Mesendoderm (in vitro differentiated cells): ENCODE measurements around the gene ZNF333.
"Not testable (repeated sequence)": the region's sequence is repeated elsewhere in the genome, so short reads cannot be mapped to it uniquely, and the experiment has no call there.

Source experiments
- DNase-seq: peaks from one replicate; pipeline ENCODE4 v3.0.0; 2013
- H2AK5ac ChIP-seq: 2 replicates; pipeline ENCODE4 v1.6.1; 2013; ENCODE audit warnings: low read length, inconsistent platforms
- H2BK120ac ChIP-seq: 2 replicates; pipeline ENCODE4 v1.6.1; 2013; ENCODE audit warnings: low read depth, mild to moderate bottlenecking, low read length, moderate library complexity, mixed read lengths
- H2BK15ac ChIP-seq: replicated peaks from 2 replicates; pipeline ENCODE4 v1.6.1; 2013; ENCODE audit warnings: low read depth, mild to moderate bottlenecking, moderate library complexity
- H2BK5ac ChIP-seq: 2 replicates; pipeline ENCODE4 v1.6.1; 2013; ENCODE audit warnings: low read length, inconsistent platforms
- H3K18ac ChIP-seq: 2 replicates; pipeline ENCODE4 v1.6.1; 2013; ENCODE audit warnings: mild to moderate bottlenecking, low read length, mixed read lengths
- H3K23ac ChIP-seq: one replicate; pipeline ENCODE4 v1.6.1; 2013; ENCODE audit warnings: low read length
- H3K27ac ChIP-seq: 2 replicates; pipeline ENCODE4 v1.5.1; 2013; ENCODE audit warnings: low read depth, mild to moderate bottlenecking, inconsistent platforms, low read length, moderate library complexity
- H3K27me3 ChIP-seq: 2 replicates; pipeline ENCODE4 v1.6.1; 2013; ENCODE audit warnings: low read length, control low read depth, mild to moderate bottlenecking, inconsistent platforms; ENCODE audit not compliant: insufficient read depth, poor library complexity
- H3K36me3 ChIP-seq: 2 replicates; pipeline ENCODE4 v1.6.1; 2013; ENCODE audit warnings: low read length, inconsistent platforms; ENCODE audit not compliant: control insufficient read depth, insufficient read depth
- H3K4ac ChIP-seq: one replicate; pipeline ENCODE4 v1.6.1; 2013; ENCODE audit warnings: low read depth, mild to moderate bottlenecking, low read length, moderate library complexity
- H3K4me1 ChIP-seq: 2 replicates; pipeline ENCODE4 v1.6.1; 2013; ENCODE audit warnings: low read depth, low read length, inconsistent platforms; ENCODE audit not compliant: control insufficient read depth
- H3K4me2 ChIP-seq: 2 replicates; pipeline ENCODE4 v1.6.1; 2013; ENCODE audit warnings: low read length
- H3K4me3 ChIP-seq: 2 replicates; pipeline ENCODE4 v1.5.1; 2013; ENCODE audit warnings: mild to moderate bottlenecking, low read length
- H3K56ac ChIP-seq: one replicate; pipeline ENCODE4 v1.6.1; 2013; ENCODE audit warnings: low read length
- H3K79me1 ChIP-seq: 2 replicates; pipeline ENCODE4 v1.6.1; 2013; ENCODE audit warnings: low read length, inconsistent platforms
- H3K79me2 ChIP-seq: 2 replicates; pipeline ENCODE4 v1.6.1; 2013; ENCODE audit warnings: mild to moderate bottlenecking, low read length; ENCODE audit not compliant: control insufficient read depth, insufficient read depth
- H3K9ac ChIP-seq: 2 replicates; pipeline ENCODE4 v1.6.1; 2013; ENCODE audit warnings: low read length, inconsistent platforms
- H4K5ac ChIP-seq: one replicate; pipeline ENCODE4 v1.6.1; 2013; ENCODE audit warnings: low read length
- H4K8ac ChIP-seq: one replicate; pipeline ENCODE4 v1.6.1; 2013; ENCODE audit warnings: low read depth, mild to moderate bottlenecking, control low read depth, low read length, moderate library complexity
- WGBS: extraction: QIAGEN DNeasy Blood & Tissue Kit; methylation state at CpG from one replicate; pipeline ENCODE4 v1.1.7; 2013; ENCODE audit warnings: low lambda C conversion rate, missing lambda C conversion rate; ENCODE audit not compliant: insufficient coverage; ENCODE audit errors: extremely low coverage; 5-methylcytosine and 5-hydroxymethylcytosine counted together

The ZNF333 gene

GRCh38 chr19:14770136-14770535, 80.3 kb downstream of the ZNF333 start:
- Histone ChIP-seq H3K79me2 (no peaks in the 10 kb centered on the region), H3K27ac (no peak overlapping the region), H3K4me1 (no peaks in the 10 kb centered on the region), H3K4ac (no peak overlapping the region), H4K8ac (no peak overlapping the region), H3K9ac (no peak overlapping the region), H3K56ac (no peak overlapping the region), H2BK15ac (no peak overlapping the region), H3K36me3 (no peaks in the 10 kb centered on the region), H3K18ac (no peak overlapping the region), H3K79me1 (no peaks in the 10 kb centered on the region), H3K27me3 (no peaks in the 10 kb centered on the region), H3K4me2 (no peak overlapping the region), H3K23ac (no peak overlapping the region), H4K5ac (no peak overlapping the region), H2AK5ac (no peak overlapping the region), H3K4me3 (no peak overlapping the region), H2BK120ac (no peak overlapping the region), H2BK5ac (no peak overlapping the region)
- DNase-seq, result no peak
- no CpG with 5 or more reads among the region's 5 CpGs for WGBS

GRCh38 chr19:14770944-14771839, 81.3 kb downstream of the ZNF333 start:
- Histone ChIP-seq H3K4me3 (no peak overlapping the region), H2AK5ac (no peak overlapping the region), H3K79me1 (no peaks in the 10 kb centered on the region), H2BK5ac (no peak overlapping the region), H2BK120ac (no peak overlapping the region), H3K18ac (no peak overlapping the region), H3K27me3 (no peaks in the 10 kb centered on the region), H3K36me3 (no peaks in the 10 kb centered on the region), H3K9ac (no peak overlapping the region), H3K27ac (no peak overlapping the region), H4K5ac (no peak overlapping the region), H3K23ac (no peak overlapping the region), H3K4me2 (no peak overlapping the region), H3K79me2 (no peaks in the 10 kb centered on the region), H3K4ac (no peak overlapping the region), H4K8ac (no peak overlapping the region), H2BK15ac (no peak overlapping the region), H3K4me1 (no peaks in the 10 kb centered on the region), H3K56ac (no peak overlapping the region)
- no CpG with 5 or more reads among the region's 11 CpGs for WGBS
- no peak for DNase-seq

GRCh38 chr19:14772467-14772866, 82.6 kb downstream of the ZNF333 start:
- no peak overlapping the region for H3K18ac ChIP-seq
- H3K4me1 ChIP-seq, result no peaks in the 10 kb centered on the region
- no peak overlapping the region for H2BK15ac ChIP-seq
- H3K23ac ChIP-seq, result no peak overlapping the region
- H3K79me2 ChIP-seq, result no peaks in the 10 kb centered on the region
- no peak overlapping the region for H3K4ac ChIP-seq
- no peak overlapping the region for H2BK5ac ChIP-seq
- no peak overlapping the region for H3K4me2 ChIP-seq
- H3K4me3 ChIP-seq, result no peak overlapping the region
- no CpG with 5 or more reads among the region's 8 CpGs for WGBS
- no peak overlapping the region for H3K56ac ChIP-seq
- H2BK120ac ChIP-seq, result no peak overlapping the region
- no peak overlapping the region for H4K8ac ChIP-seq
- no peak overlapping the region for H4K5ac ChIP-seq
- no peak overlapping the region for H2AK5ac ChIP-seq
- H3K27me3 ChIP-seq, result no peaks in the 10 kb centered on the region
- DNase-seq, result no peak
- no peaks in the 10 kb centered on the region for H3K79me1 ChIP-seq
- H3K36me3 ChIP-seq, result no peaks in the 10 kb centered on the region
- no peak overlapping the region for H3K27ac ChIP-seq
- no peak overlapping the region for H3K9ac ChIP-seq

- WGBS, result no CpG with 5 or more reads among the region's 7 CpGs
- no peaks in the 10 kb centered on the region for H3K27me3 ChIP-seq
These were observed 83.1 kb downstream of the ZNF333 start for GRCh38 chr19:14772995-14773394.

GRCh38 chr19:14773722-14774121, 83.9 kb downstream of the ZNF333 start:
- not testable (repeated sequence) for H2BK15ac ChIP-seq, H3K4me1 ChIP-seq, H3K4ac ChIP-seq, H4K8ac ChIP-seq, H3K79me2 ChIP-seq, H3K79me1 ChIP-seq, H4K5ac ChIP-seq, H3K4me3 ChIP-seq, H2BK120ac ChIP-seq, H3K36me3 ChIP-seq, H3K27me3 ChIP-seq, H3K56ac ChIP-seq, DNase-seq, H3K23ac ChIP-seq, H3K18ac ChIP-seq, H3K27ac ChIP-seq, H3K9ac ChIP-seq, H3K4me2 ChIP-seq, H2AK5ac ChIP-seq, H2BK5ac ChIP-seq
- no CpG with 5 or more reads among the region's 9 CpGs for WGBS

More at GRCh38 chr19:14772995-14773394, 83.1 kb downstream of the ZNF333 start:
- Histone ChIP-seq H3K18ac (no peak overlapping the region), H2BK120ac (no peak overlapping the region), H3K79me1 (no peaks in the 10 kb centered on the region), H3K9ac (no peak overlapping the region), H4K5ac (no peak overlapping the region), H3K56ac (no peak overlapping the region), H3K36me3 (no peaks in the 10 kb centered on the region), H2BK15ac (no peak overlapping the region), H3K79me2 (no peaks in the 10 kb centered on the region), H4K8ac (no peak overlapping the region), H3K4me2 (no peak overlapping the region), H3K4me3 (no peak overlapping the region), H3K27ac (no peak overlapping the region), H3K4ac (no peak overlapping the region), H2BK5ac (no peak overlapping the region), H3K4me1 (no peaks in the 10 kb centered on the region), H3K23ac (no peak overlapping the region), H2AK5ac (no peak overlapping the region)
- no peak for DNase-seq

GRCh38 chr19:14774373-14774772, 84.5 kb downstream of the ZNF333 start:
- H4K8ac ChIP-seq, result no peak overlapping the region
- H3K79me2 ChIP-seq, result no peaks in the 10 kb centered on the region
- H2BK15ac ChIP-seq, result no peak overlapping the region
- no peaks in the 10 kb centered on the region for H3K79me1 ChIP-seq
- H3K9ac ChIP-seq, result no peak overlapping the region
- no peak overlapping the region for H2AK5ac ChIP-seq
- H3K4me2 ChIP-seq, result no peak overlapping the region
- no peak for DNase-seq
- WGBS, result no CpG with 5 or more reads among the region's 10 CpGs
- H3K36me3 ChIP-seq, result no peaks in the 10 kb centered on the region
- no peak overlapping the region for H3K4ac ChIP-seq
- H3K4me1 ChIP-seq, result no peaks in the 10 kb centered on the region
- no peak overlapping the region for H3K18ac ChIP-seq
- H3K27ac ChIP-seq, result no peak overlapping the region
- no peak overlapping the region for H3K56ac ChIP-seq
- H3K23ac ChIP-seq, result no peak overlapping the region
- no peak overlapping the region for H2BK120ac ChIP-seq
- H2BK5ac ChIP-seq, result no peak overlapping the region
- no peaks in the 10 kb centered on the region for H3K27me3 ChIP-seq
- no peak overlapping the region for H4K5ac ChIP-seq
- no peak overlapping the region for H3K4me3 ChIP-seq
